K562 (cell line): ENCODE measurements around the gene CDH12. TPM values are rescaled to one million over a fixed set of nuclear protein-coding genes. Genes with fewer than 3 reads are reported as not detected.

Experiments used
- ATAC-seq: fragments of 200-7000 bp; cut with Tn5 transposase; 3 replicates; pipeline ENCODE4 v1.9.1; 2020; ENCODE audit warnings: moderate library complexity
- BruUV-seq: library from RNA; stranded (reverse); fragments of 400-500 nt; replicated peaks from 2 replicates; lab custom pipeline; 2021; lab: Mats Ljungman, UMichigan
- CTCF ChIA-PET: fragments of 300-600 bp; formaldehyde crosslinking; extraction: SDS; loops from one replicate; lab custom pipeline; 2021; ENCODE audit warnings: low intra/inter-chr PET ratio; lab: Yijun Ruan, JAX
- POLR2A ChIA-PET: fragments of 300-600, 350-650 bp; sonication (Branson Sonifier 250); formaldehyde crosslinking; extraction: SDS; loops from one replicate; lab custom pipeline; 2021; ENCODE audit warnings: antibody characterized with exemption, inconsistent platforms; lab: Yijun Ruan, JAX
- DNase-seq, 4 experiments: peaks; one replicate each; pipeline versions ENCODE4 v3.0.0 to v3.0.0-alpha.2; 2011 to 2018; ENCODE audit warnings: low spot score in 3 of 4, mixed read lengths in 3 of 4; ENCODE audit errors: extremely low read depth in 1 of 4
- FAIRE-seq: peaks from 2 replicates; lab custom pipeline; 2011; peaks lifted over from hg19 to GRCh38; lab: Jason Lieb, UNC
- H2AFZ ChIP-seq: 2 replicates; pipeline ENCODE4 v1.6.0; 2011; ENCODE audit warnings: low read depth, low read length, control low read depth, inconsistent platforms
- H3K27ac ChIP-seq: fragments of 200-600 bp; 3 replicates; pipeline ENCODE4 v1.8.0; 2011; ENCODE audit warnings: low read depth, mild to moderate bottlenecking, control low read depth, inconsistent platforms, low read length, moderate library complexity, mixed read lengths; ENCODE audit errors: extremely low read depth
- H3K27me3 ChIP-seq, 2 experiments: fragments of 300-600 bp in 1 of 2; 2 replicates in 1 of 2; 3 replicates in 1 of 2; pipeline versions ENCODE4 v1.6.0 to v1.8.0; 2011; ENCODE audit warnings: inconsistent platforms in 2 of 2, low read length in 2 of 2, mild to moderate bottlenecking in 1 of 2, mixed read lengths in 1 of 2, moderate library complexity in 1 of 2; ENCODE audit not compliant: control insufficient read depth in 2 of 2, insufficient read depth in 2 of 2
- H3K36me3 ChIP-seq: fragments of 300-600 bp; 3 replicates; pipeline ENCODE4 v1.8.0; 2011; ENCODE audit warnings: mild to moderate bottlenecking, low read length, inconsistent platforms; ENCODE audit not compliant: control insufficient read depth, insufficient read depth
- H3K4me1 ChIP-seq, 2 experiments: fragments of 200-600 bp in 1 of 2; replicated peaks in 1 of 2; 2 replicates in 1 of 2; 3 replicates in 1 of 2; pipeline versions ENCODE4 v1.5.1 to v1.8.0; 2011; ENCODE audit warnings: inconsistent platforms in 2 of 2, low read length in 2 of 2, mild to moderate bottlenecking in 1 of 2, mixed read lengths in 1 of 2, moderate library complexity in 1 of 2; ENCODE audit not compliant: control insufficient read depth in 2 of 2, insufficient read depth in 2 of 2
- H3K4me2 ChIP-seq: 2 replicates; pipeline ENCODE4 v1.6.1; 2011; ENCODE audit warnings: low read length, control low read depth, inconsistent platforms, mixed read lengths; ENCODE audit not compliant: insufficient read depth
- H3K4me3 ChIP-seq: fragments of 200-600 bp; sonication (generic), shearing (Covaris generic); 2 replicates; pipeline ENCODE4 v1.5.1; 2016; ENCODE audit warnings: control low read depth, inconsistent platforms
- H3K79me2 ChIP-seq: fragments of 200-600 bp; 3 replicates; pipeline ENCODE4 v1.8.0; 2011; ENCODE audit warnings: low read length, inconsistent platforms; ENCODE audit not compliant: control insufficient read depth, insufficient read depth
- H3K9ac ChIP-seq, 2 experiments: 2 replicates each; pipeline versions ENCODE4 v1.6.0 to v1.6.1; 2011; ENCODE audit warnings: low read depth in 2 of 2, low read length in 2 of 2, control low read depth in 1 of 2, inconsistent platforms in 1 of 2, mild to moderate bottlenecking in 1 of 2, mixed read lengths in 1 of 2; ENCODE audit not compliant: insufficient read depth in 1 of 2
- H3K9me1 ChIP-seq: one replicate; pipeline ENCODE4 v1.6.0; 2011; ENCODE audit warnings: inconsistent platforms, mild to moderate bottlenecking, low read length, moderate library complexity; ENCODE audit not compliant: control insufficient read depth, insufficient read depth
- H3K9me3 ChIP-seq: replicated peaks from 2 replicates; pipeline ENCODE4 v1.5.1; 2011; ENCODE audit warnings: low read depth, low read length, inconsistent platforms; ENCODE audit not compliant: control insufficient read depth, insufficient read depth
- H4K20me1 ChIP-seq: replicated peaks from 2 replicates; pipeline ENCODE4 v1.6.1; 2011; ENCODE audit warnings: low read length, inconsistent platforms, mixed read lengths; ENCODE audit not compliant: control insufficient read depth, insufficient read depth
- CC2D1A ChIP-seq: fragments of 450-650 bp; IDR thresholded peaks from 2 replicates; pipeline ENCODE4 v1.6.1; 2017; ENCODE audit warnings: mild to moderate bottlenecking
- CCAR2 ChIP-seq: fragments of 200-400 bp; formaldehyde crosslinking; IDR thresholded peaks from 2 replicates; pipeline ENCODE4 v1.6.1; 2017; ENCODE audit warnings: mild to moderate bottlenecking, low read depth, low read length
- ELK3 ChIP-seq: fragments of 450-650 bp; formaldehyde crosslinking; IDR thresholded peaks from 2 replicates; pipeline ENCODE4 v1.4.0; 2020; ENCODE audit warnings: mild to moderate bottlenecking
- HDAC3 ChIP-seq: fragments of 450-650 bp; IDR thresholded peaks from 2 replicates; pipeline ENCODE4 v1.6.1; 2018; ENCODE audit warnings: borderline replicate concordance, mild to moderate bottlenecking, moderate library complexity; ENCODE audit not compliant: partially characterized antibody
- HEY1 ChIP-seq: fragments of 250-450 bp; sonication (Bioruptor Pico); IDR thresholded peaks from 2 replicates; pipeline ENCODE4 v1.5.0; 2020; ENCODE audit warnings: mild to moderate bottlenecking, moderate library complexity, borderline replicate concordance
- MED1 ChIP-seq: sonication (generic); formaldehyde crosslinking; IDR thresholded peaks from 2 replicates; pipeline ENCODE4 v1.8.1; 2023; ENCODE audit warnings: missing genetic modification reagents, borderline replicate concordance
- MXD1 ChIP-seq: fragments of 250-450 bp; sonication (Bioruptor Pico); IDR thresholded peaks from 2 replicates; pipeline ENCODE4 v1.8.0; 2021; ENCODE audit warnings: borderline replicate concordance, mild to moderate bottlenecking, moderate library complexity; ENCODE audit not compliant: poor library complexity, severe bottlenecking
- NCOA6 ChIP-seq: fragments of 450-650 bp; IDR thresholded peaks from 2 replicates; pipeline ENCODE4 v1.6.1; 2017; ENCODE audit warnings: mild to moderate bottlenecking
- PHB ChIP-seq: fragments of 250-450 bp; sonication (Bioruptor Pico); IDR thresholded peaks from 2 replicates; pipeline ENCODE4 v1.5.0; 2021
- SETDB1 ChIP-seq: IDR thresholded peaks from one replicate; pipeline ENCODE4 v1.6.1; 2012; ENCODE audit warnings: low read length, control low read depth, inconsistent platforms
- SIN3B ChIP-seq: fragments of 450-650 bp; IDR thresholded peaks from 2 replicates; pipeline ENCODE4 v1.6.1; 2017; ENCODE audit warnings: low read depth, mild to moderate bottlenecking, moderate library complexity
- STAT5A ChIP-seq: IDR thresholded peaks from 2 replicates; pipeline ENCODE4 v1.6.1; 2012; ENCODE audit warnings: low read length, inconsistent platforms, borderline replicate concordance
- ZNF232 ChIP-seq: sonication (generic); formaldehyde crosslinking; IDR thresholded peaks from 2 replicates; pipeline ENCODE4 v1.8.0; 2022; ENCODE audit warnings: mild to moderate bottlenecking, missing genetic modification reagents
- WGBS: fragments of 100-300 bp; shearing (Covaris generic); methylation state at CpG from one replicate; pipeline ENCODE4 v1.1.6; 2016; ENCODE audit warnings: low coverage, mixed read lengths; ENCODE audit not compliant: insufficient coverage; ENCODE audit errors: missing lambda C conversion rate; 5-methylcytosine and 5-hydroxymethylcytosine counted together
- in situ Hi-C: fragments of 300-500 bp; cut with MboI; formaldehyde crosslinking; loops from 4 replicates; pipeline ENCODE4 v1.15.0; 2018; ENCODE audit warnings: inconsistent platforms, mixed read lengths
- intact Hi-C: fragments of 100-400 bp; cut with micrococcal nuclease; formaldehyde crosslinking; loops from 2 replicates; pipeline ENCODE4 v1.14.2; 2022
- polyA plus RNA-seq, 8 experiments: library from polyadenylated mRNA; depleted of rRNA in 4 of 8; stranded (reverse) in 5 of 8; unstranded in 3 of 8; fragments of >200 nt; fragmentation: Nextera tagmentation in 2 of 8; fragmentation: Illumina TruSeq in 1 of 8; extraction: Ambion mirVana in 2 of 8; extraction: Trizol in 1 of 8; gene quantifications; 2 replicates each; pipeline versions ENCODE4 v1.2.1 to v1.2.3, GENCODE V29; 2011 to 2014; ENCODE audit warnings: inconsistent platforms in 1 of 8, missing spikeins in 1 of 8
- total RNA-seq, 7 experiments: library from RNA; depleted of rRNA in 6 of 7; stranded (reverse); fragments of >200 nt in 6 of 7; fragmentation: Illumina TruSeq in 2 of 7; extraction: Trizol in 2 of 7; gene quantifications; 2 replicates each; pipeline versions ENCODE4 v1.2.1 to v1.2.3, GENCODE V29; 2011 to 2021; ENCODE audit warnings: low replicate concordance in 1 of 7

Gene CDH12
- total and polyA plus RNA-seq, 9 of the 15 experiments (the other 6 are each of a cell fraction or from before 2014, with no cell fraction given), result 0.03 to 1.7 (median 0.37) TPM

GRCh38 chr5:22899341-22899740 is 46.2 kb upstream of the CDH12 start:
- Histone ChIP-seq H3K27me3 (no peaks in the 10 kb centered on the region), H3K4me1 (no peaks in the 10 kb centered on the region), H3K27ac (no peak overlapping the region), H3K9me3 (no peaks in the 10 kb centered on the region; the same call in 1 of the 2 replicates), H3K9me1 (no peaks in the 10 kb centered on the region), H3K79me2 (no peaks in the 10 kb centered on the region), H3K4me3 (no peak overlapping the region), H3K4me2 (no peak overlapping the region), H3K9ac (no peak overlapping the region), H3K36me3 (no peaks in the 10 kb centered on the region), H4K20me1 (no peaks in the 10 kb centered on the region), H2AFZ (no peak overlapping the region)
- DNase-seq, result no peak
- TF ChIP-seq CC2D1A (no peak), SETDB1 (no peak), ELK3 (CRISPR knock-in tag) (no peak), HDAC3 (no peak), HEY1 (no peak), STAT5A (no peak), NCOA6 (no peak), MED1 (CRISPR knock-in tag) (no peak), MXD1 (CRISPR knock-in tag) (no peak), PHB (no peak), ZNF232 (CRISPR knock-in tag) (no peak), CCAR2 (no peak), SIN3B (no peak)
- ChIA-PET CTCF (no interaction called here), POLR2A (no interaction called here)
- in situ Hi-C loops (no loop called here), intact Hi-C loops (no loop called here)
- FAIRE-seq, result no peak
- ATAC-seq, result no peak
- no TSS peak for BruUV-seq
- 2% methylated on average over 8 of the region's 8 CpGs for WGBS
